GM21381 (cell line): Measurements from ENCODE around the gene CAMTA2.
"Not testable (repeated sequence)": the region's sequence is repeated elsewhere in the genome, so short reads cannot be mapped to it uniquely, and the experiment has no call there.

Experiments
- ATAC-seq: cut with Tn5 transposase; IDR thresholded peaks from one replicate; pipeline ENCODE4 v1.9.1; 2021; ENCODE audit warnings: mild to moderate bottlenecking, moderate library complexity; ENCODE audit not compliant: unreplicated experiment

CAMTA2 gene

DNA sequence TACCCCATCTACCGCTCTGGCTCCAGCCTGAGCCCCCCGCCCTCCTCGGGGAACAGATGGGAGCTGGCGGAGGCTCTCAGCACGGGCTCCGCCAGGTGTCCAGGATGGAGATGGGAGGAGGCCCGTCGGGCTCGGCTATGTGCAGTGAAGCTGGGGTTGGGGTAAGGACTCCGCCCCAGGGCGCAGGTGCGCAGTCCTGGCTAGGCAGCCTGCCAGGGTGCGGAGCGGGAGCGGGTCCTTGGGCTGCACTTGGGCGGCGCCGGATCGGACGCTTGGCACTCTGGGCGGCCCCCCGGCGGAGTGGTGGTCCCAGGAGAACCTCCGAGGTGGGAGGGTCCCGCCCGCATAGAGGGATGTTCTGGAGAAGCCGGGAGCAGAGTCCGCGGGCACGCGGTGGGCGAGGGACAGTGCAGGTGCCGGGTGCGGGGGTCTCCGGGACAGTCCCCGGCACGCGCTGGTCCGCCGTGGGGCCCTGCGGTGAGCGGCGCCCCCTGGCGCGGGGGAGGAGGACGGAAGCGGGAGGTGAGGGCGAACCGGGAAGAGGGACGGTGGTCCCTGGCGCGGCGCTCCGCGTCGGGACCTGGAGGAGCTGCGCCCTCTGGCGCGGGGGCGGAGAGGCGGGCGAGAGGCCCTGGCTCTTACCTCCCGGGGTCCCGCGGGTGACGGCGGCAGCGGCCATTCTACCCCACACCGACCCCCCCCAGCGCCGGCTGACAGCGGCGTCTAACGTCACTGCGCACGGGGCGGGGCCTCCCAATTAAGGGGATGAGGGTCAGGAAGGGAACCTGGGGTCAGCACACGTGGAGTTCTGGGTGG lies at the start of gene CAMTA2:
TSS of gene CAMTA2 (minus strand) at position 725 of the 816 bp plus-strand sequence. CDS start 1,453 bp downstream, outside the sequence.
- peak; percentile 59 for ATAC-seq

DNA sequence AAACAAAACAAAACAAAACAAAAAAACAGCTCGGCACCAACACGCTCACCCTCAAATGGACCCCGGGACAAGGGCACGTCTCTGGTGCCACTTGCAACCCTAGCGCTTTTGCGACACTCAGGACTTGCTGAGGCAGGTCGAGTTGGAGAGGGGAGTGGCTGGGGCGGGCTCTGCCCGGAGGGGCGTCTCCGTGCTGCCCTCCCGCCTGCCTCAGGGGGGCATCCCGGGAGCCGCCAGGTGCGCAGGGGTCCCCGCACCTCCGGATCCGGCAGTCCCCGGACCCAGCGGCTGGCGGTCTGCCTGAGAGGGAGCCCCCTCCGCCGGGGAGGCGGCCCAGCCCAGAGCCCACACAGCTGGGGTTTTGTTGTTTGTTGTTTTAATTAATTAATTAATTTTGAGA lies 47.8 kb upstream of the CAMTA2 start, which contains the start of gene SLC52A1:
TSS of gene SLC52A1 (minus strand) at position 112 of the 400 bp plus-strand sequence. CDS start 820 bp downstream, outside the sequence.
- ATAC-seq, result no peak

- ATAC-seq, result no peak
Observed at GRCh38 chr17:5034651-5035050, 47.2 kb upstream of the CAMTA2 start.

- no peak for ATAC-seq
Observed at GRCh38 chr17:5034063-5034462, 46.6 kb upstream of the CAMTA2 start.

DNA sequence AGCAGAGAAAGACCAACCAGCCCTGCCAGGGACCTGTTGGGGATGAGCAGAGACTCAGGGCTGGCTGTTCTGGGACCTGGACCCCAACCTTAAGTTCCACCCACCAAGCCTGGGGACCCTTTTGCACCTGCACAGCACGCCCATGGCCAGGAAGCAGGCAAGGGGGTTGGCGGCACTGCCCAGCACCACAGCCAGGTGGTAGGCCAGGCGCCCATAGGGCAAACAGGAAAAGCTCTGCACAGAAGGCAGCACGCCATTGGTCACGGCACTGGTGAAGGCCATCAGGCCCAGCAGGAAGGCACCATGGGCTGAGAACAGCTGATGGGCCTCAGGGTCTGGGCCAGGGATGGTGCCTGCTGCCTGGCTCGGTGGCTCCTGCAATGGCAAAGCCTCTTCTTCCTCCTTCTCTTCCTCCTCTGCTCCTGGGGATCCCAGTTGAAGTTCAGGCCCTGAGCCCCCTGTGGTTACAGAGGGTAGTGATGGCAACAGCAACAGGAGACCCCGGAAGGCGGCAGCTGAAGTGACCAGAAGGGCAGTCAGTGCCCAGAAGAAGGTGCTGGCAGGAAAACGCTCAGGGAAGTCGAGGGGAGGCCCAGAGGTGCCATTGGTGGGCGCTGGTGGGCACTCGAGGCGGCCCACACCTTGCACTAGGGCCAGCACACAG lies 46.0 kb upstream of the CAMTA2 start:
- no peak for ATAC-seq

- ATAC-seq, result no peak
Observed at GRCh38 chr17:5032865-5033264, 45.4 kb upstream of the CAMTA2 start.

GRCh38 chr17:5031365-5032082 lies 44.0 kb upstream of the CAMTA2 start:
- peak; percentile 59 for ATAC-seq

DNA sequence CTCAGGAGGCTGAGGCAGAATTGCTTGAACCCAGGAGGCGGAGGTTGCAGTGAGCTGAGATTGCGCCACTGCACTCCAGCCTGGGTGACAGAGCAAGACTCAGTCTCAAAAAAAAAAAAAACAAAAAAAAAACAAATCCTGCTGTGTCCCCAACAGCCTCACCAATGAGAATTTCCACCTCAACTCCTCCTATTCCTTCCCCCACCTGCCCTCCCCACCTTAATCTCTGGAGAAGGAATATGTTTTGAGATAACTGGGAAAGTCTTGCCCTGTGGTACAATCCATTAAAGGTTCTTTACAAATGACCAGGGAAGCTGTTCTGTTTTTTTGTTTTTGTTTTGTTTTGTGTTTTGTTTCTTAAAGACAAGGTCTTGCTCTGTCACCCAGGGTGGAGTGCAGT lies 42.7 kb upstream of the CAMTA2 start:
- ATAC-seq, result not testable (repeated sequence)

GRCh38 chr17:5027916-5028315 lies 40.4 kb upstream of the CAMTA2 start:
- no peak for ATAC-seq

GRCh38 chr17:5027299-5027698 lies 39.8 kb upstream of the CAMTA2 start:
- ATAC-seq, result no peak

DNA sequence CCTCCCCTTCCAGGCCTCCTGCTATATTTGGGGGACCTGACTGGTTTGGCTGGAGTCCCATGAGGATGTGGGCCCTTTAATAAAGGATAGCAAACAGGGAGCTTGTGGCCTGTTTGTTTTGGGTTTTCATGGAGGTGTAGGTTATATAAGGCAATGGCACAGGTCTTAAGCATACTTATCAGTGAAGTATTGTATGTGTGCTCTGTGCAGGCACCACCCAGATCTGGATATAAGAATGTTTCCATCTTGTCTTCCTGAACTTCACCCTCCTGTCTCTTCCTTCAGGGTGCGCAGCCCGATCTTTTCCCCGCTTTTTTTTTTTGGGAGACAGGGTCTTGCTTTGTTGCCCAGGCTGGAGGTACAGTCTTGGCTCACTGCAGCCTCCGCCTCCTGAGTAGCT lies 37.1 kb upstream of the CAMTA2 start:
- ATAC-seq, result no peak

DNA sequence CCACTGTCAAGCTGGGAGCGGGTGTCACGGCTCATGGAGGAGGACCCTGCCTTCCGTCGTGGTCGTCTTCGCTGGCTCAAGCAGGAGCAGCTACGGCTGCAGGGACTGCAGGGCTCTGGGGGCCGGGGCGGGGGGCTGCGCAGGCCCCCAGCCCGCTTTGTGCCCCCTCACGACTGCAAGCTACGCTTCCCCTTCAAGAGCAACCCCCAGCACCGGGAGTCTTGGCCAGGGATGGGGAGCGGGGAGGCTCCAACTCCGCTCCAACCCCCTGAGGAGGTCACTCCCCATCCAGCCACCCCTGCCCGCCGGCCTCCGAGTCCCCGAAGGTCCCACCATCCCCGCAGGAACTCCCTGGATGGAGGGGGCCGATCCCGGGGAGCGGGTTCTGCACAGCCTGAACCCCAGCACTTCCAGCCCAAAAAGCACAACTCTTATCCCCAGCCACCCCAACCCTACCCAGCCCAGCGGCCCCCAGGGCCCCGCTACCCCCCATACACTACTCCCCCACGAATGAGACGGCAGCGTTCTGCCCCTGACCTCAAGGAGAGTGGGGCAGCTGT lies 36.2 kb upstream of the CAMTA2 start:
- ATAC-seq, result no peak

- ATAC-seq, result no peak
Observed at GRCh38 chr17:5022171-5022711, 34.8 kb upstream of the CAMTA2 start.

DNA sequence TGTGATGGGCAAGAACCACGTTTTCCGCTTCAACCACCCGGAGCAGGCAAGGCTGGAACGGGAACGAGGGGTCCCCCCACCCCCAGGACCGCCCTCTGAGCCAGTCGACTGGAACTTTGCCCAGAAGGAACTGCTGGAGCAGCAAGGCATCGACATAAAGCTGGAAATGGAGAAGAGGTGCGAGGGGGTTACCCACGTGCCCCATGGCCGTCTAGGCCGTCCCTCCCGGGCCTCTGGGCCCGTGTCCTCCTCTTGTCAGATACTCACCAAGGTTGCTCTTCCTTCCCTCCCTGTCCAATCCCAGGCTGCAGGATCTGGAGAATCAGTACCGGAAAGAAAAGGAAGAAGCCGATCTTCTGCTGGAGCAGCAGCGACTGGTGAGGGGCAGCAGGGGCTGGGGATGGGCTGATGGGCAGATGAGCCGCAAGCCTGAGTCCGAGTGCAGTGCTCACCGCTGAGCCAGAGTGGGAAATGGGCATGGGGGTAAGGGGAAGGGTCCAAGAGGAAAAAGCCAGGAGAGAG lies 33.1 kb upstream of the CAMTA2 start:
- no peak for ATAC-seq

DNA sequence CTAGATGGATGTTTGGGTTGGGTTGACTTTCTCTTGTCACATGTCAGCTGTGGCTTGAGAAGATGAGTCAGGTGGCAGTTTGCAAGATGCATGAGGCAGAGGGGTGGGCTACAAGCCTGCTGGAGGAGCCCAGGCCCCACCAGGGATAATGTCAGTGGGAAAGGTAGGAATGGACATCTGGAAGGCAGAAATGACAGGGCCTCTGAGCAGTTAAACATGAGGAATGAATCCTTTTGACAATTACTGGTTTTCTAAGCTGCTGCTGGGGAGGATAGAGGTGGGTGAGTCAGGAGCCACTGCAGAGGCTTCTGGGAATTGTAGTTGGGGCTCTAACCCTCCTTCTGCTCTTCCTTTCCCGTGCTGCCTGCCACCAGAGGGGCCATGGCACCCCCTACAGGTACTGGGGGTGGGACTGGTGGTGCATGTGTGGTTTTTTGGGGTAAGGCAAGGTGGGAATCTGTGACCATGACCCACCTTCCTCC lies 32.0 kb upstream of the CAMTA2 start:
- ATAC-seq, result no peak

DNA sequence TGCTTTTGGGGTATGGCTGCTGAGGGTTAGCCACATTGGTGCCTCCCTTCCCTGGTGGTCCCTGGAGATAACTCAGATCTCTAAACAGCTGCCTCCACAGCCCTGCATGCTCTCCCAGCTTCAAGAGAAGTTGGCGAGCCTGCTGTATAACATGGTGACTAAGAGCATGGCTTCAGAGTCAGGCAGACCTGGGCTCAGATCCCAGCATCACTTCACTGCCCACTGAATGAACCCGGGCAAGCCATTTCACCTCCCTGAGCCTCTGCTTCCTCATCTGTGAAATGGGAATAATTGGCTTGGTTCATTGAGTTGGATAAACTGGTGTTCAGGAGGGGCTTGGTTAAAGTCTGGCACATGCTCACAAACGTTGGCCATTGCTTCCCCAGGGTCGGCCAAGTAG lies 26.9 kb upstream of the CAMTA2 start:
- no peak for ATAC-seq

DNA sequence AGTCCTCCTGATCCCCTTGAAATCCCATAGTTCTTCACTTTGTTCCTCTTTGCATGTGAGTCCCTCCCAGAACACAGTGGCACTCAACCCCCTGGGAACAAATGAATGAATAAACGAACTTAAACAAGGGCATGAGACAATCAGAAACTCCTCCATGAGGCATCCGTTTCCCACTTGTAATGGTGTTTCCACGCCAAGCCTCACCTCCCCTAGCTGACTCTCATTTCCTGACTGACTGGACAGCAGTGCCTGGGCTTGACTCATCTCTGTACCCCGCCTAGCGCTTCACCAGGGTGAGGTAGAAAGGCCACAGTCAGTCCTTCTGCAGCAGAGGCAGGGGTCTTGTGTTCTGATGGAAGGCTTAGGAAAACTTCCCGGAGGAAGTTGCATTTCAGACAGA lies 24.5 kb upstream of the CAMTA2 start:
- peak; percentile 63 for ATAC-seq

GRCh38 chr17:5003214-5003867 lies 15.9 kb upstream of the CAMTA2 start:
- no peak for ATAC-seq

- ATAC-seq, result no peak
Observed at GRCh38 chr17:5002121-5002788, 14.8 kb upstream of the CAMTA2 start.
